ENCODE data around the gene NELL1.

NELL1 gene

DNA sequence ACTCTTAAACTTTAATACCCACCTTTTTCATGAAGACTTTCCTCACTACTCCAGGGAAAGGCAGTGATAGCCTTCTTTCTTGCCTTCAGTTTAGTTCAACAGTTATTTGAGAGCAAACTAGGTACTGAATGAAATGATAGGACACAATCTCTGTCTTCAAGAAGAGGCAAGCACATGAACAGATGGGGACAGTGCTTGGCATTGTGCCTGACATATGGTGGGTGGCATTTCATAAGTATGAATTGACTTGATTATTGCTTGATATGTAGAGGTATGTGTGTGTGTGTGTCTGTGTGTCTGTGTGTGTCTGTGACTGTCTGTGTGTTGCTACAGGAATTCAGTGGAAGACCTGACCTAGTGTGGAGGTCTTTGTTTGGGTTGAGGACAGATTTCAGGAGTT, 504.1 kb downstream of the NELL1 start:
- Histone ChIP-seq H3K79me2 (ENCODE audit: control insufficient read depth, low read length) (no peaks in the 10 kb centered on the region), H3K27me3 (ENCODE audit: control insufficient read depth, low read length) (no peaks in the 10 kb centered on the region), H3K4me1 (ENCODE audit: control insufficient read depth, low read length) (no peaks in the 10 kb centered on the region), H3K4me3 (ENCODE audit: low read length) (no peak overlapping the region), H3K27ac (ENCODE audit: low read depth, low read length) (no peak overlapping the region), H3K36me3 (ENCODE audit: control insufficient read depth, low read length) (no peaks in the 10 kb centered on the region), H3F3A (ENCODE audit: control insufficient read depth, insufficient read depth) (no peaks in the 10 kb centered on the region), H3K9me3 (ENCODE audit: control insufficient read depth, insufficient read depth, low read length) (no peaks in the 10 kb centered on the region), H4K20me1 (ENCODE audit: control insufficient read depth, insufficient read depth, low read depth, low read length) (no peaks in the 10 kb centered on the region), H3K9me2 (replicated peaks; ENCODE audit: control insufficient read depth, low read length) (no peaks in the 10 kb centered on the region), H3K4me2 (ENCODE audit: low read length) (no peak overlapping the region)
- TF ChIP-seq EZH2phosphoT487 (IDR thresholded peaks at IDR 0.05; ENCODE audit: borderline replicate concordance, low read length): no peak
- TF ChIP-seq, protein P1, sequence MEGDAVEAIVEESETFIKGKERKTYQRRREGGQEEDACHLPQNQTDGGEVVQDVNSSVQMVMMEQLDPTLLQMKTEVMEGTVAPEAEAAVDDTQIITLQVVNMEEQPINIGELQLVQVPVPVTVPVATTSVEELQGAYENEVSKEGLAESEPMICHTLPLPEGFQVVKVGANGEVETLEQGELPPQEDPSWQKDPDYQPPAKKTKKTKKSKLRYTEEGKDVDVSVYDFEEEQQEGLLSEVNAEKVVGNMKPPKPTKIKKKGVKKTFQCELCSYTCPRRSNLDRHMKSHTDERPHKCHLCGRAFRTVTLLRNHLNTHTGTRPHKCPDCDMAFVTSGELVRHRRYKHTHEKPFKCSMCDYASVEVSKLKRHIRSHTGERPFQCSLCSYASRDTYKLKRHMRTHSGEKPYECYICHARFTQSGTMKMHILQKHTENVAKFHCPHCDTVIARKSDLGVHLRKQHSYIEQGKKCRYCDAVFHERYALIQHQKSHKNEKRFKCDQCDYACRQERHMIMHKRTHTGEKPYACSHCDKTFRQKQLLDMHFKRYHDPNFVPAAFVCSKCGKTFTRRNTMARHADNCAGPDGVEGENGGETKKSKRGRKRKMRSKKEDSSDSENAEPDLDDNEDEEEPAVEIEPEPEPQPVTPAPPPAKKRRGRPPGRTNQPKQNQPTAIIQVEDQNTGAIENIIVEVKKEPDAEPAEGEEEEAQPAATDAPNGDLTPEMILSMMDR (IDR thresholded peaks at IDR 0.05; ENCODE audit: low read depth, low read length, poor library complexity, severe bottlenecking): no peak

DNA sequence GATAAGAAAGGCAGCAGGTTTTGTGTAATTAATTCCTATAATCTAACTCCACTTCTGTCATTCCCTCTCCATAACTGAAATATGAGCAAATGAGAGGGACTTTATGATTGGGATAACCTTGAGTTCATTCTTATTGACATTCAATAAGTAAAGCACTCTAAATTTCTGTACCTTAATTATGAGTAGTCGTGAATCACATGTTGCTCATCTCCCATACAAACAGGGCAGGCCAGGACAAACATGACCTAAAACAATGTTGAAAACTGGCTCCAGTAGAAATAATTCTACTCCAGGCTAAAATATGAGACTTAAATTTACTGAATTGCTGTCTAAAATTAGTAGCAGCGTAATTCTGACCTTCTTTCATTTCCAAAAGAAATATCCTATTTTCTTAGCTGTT, 505.4 kb downstream of the NELL1 start:
- no peak overlapping the region for H3K27ac ChIP-seq (ENCODE audit: low read depth, low read length)
- no peaks in the 10 kb centered on the region for H3K4me1 ChIP-seq (ENCODE audit: control insufficient read depth, low read length)
- no peaks in the 10 kb centered on the region for H3F3A ChIP-seq (ENCODE audit: control insufficient read depth, insufficient read depth)
- no peaks in the 10 kb centered on the region for H3K9me3 ChIP-seq (ENCODE audit: control insufficient read depth, insufficient read depth, low read length)
- H3K27me3 ChIP-seq (ENCODE audit: control insufficient read depth, low read length): no peaks in the 10 kb centered on the region
- no peak overlapping the region for H3K4me3 ChIP-seq (ENCODE audit: low read length)
- no peaks in the 10 kb centered on the region for H3K79me2 ChIP-seq (ENCODE audit: control insufficient read depth, low read length)
- no peaks in the 10 kb centered on the region for H4K20me1 ChIP-seq (ENCODE audit: control insufficient read depth, insufficient read depth, low read depth, low read length)
- no peaks in the 10 kb centered on the region for H3K36me3 ChIP-seq (ENCODE audit: control insufficient read depth, low read length)
- no peak overlapping the region for H3K4me2 ChIP-seq (ENCODE audit: low read length)
- no peak for TF ChIP-seq EZH2phosphoT487 (IDR thresholded peaks at IDR 0.05; ENCODE audit: borderline replicate concordance, low read length)
- TF ChIP-seq, protein P1 (IDR thresholded peaks at IDR 0.05; ENCODE audit: low read depth, low read length, poor library complexity, severe bottlenecking): no peak
- H3K9me2 ChIP-seq (replicated peaks; ENCODE audit: control insufficient read depth, low read length): no peaks in the 10 kb centered on the region

GRCh38 chr11:21177379-21177778, 508.0 kb downstream of the NELL1 start:
- H3K36me3 ChIP-seq (ENCODE audit: control insufficient read depth, low read length): no peaks in the 10 kb centered on the region
- no peaks in the 10 kb centered on the region for H3F3A ChIP-seq (ENCODE audit: control insufficient read depth, insufficient read depth)
- H3K4me1 ChIP-seq (ENCODE audit: control insufficient read depth, low read length): no peaks in the 10 kb centered on the region
- H3K27me3 ChIP-seq (ENCODE audit: control insufficient read depth, low read length): no peaks in the 10 kb centered on the region
- H3K79me2 ChIP-seq (ENCODE audit: control insufficient read depth, low read length): no peaks in the 10 kb centered on the region
- no peak overlapping the region for H3K4me2 ChIP-seq (ENCODE audit: low read length)
- no peak overlapping the region for H3K27ac ChIP-seq (ENCODE audit: low read depth, low read length)
- no peaks in the 10 kb centered on the region for H4K20me1 ChIP-seq (ENCODE audit: control insufficient read depth, insufficient read depth, low read depth, low read length)
- H3K4me3 ChIP-seq (ENCODE audit: low read length): no peak overlapping the region
- no peaks in the 10 kb centered on the region for H3K9me2 ChIP-seq (replicated peaks; ENCODE audit: control insufficient read depth, low read length)
- no peak for TF ChIP-seq EZH2phosphoT487 (IDR thresholded peaks at IDR 0.05; ENCODE audit: borderline replicate concordance, low read length)
- TF ChIP-seq, protein P1 (IDR thresholded peaks at IDR 0.05; ENCODE audit: low read depth, low read length, poor library complexity, severe bottlenecking): no peak
- H3K9me3 ChIP-seq (ENCODE audit: control insufficient read depth, insufficient read depth, low read length): no peaks in the 10 kb centered on the region

- Histone ChIP-seq H3K4me2 (ENCODE audit: low read length) (no peak overlapping the region), H3K79me2 (ENCODE audit: control insufficient read depth, low read length) (no peaks in the 10 kb centered on the region), H3F3A (ENCODE audit: control insufficient read depth, insufficient read depth) (no peaks in the 10 kb centered on the region), H3K27ac (ENCODE audit: low read depth, low read length) (no peak overlapping the region), H3K4me3 (ENCODE audit: low read length) (no peak overlapping the region), H3K4me1 (ENCODE audit: control insufficient read depth, low read length) (no peaks in the 10 kb centered on the region), H3K9me2 (replicated peaks; ENCODE audit: control insufficient read depth, low read length) (no peaks in the 10 kb centered on the region), H3K27me3 (ENCODE audit: control insufficient read depth, low read length) (no peaks in the 10 kb centered on the region), H3K36me3 (ENCODE audit: control insufficient read depth, low read length) (no peaks in the 10 kb centered on the region), H4K20me1 (ENCODE audit: control insufficient read depth, insufficient read depth, low read depth, low read length) (no peaks in the 10 kb centered on the region), H3K9me3 (ENCODE audit: control insufficient read depth, insufficient read depth, low read length) (no peaks in the 10 kb centered on the region)
- TF ChIP-seq, protein P1 (IDR thresholded peaks at IDR 0.05; ENCODE audit: low read depth, low read length, poor library complexity, severe bottlenecking): no peak
- no peak for TF ChIP-seq EZH2phosphoT487 (IDR thresholded peaks at IDR 0.05; ENCODE audit: borderline replicate concordance, low read length)
These were observed 510.4 kb downstream of the NELL1 start for GRCh38 chr11:21179770-21180169.
